Liver (tissue), 3 donors: ENCODE results near the gene TSPAN5.

Source experiments
- EGR1 ChIP-seq, 2 donors: IDR thresholded peaks; 2 replicates each; pipeline ENCODE4 v1.6.1; 2016 to 2018; ENCODE audit warnings: antibody characterized with exemption in 2 of 2, low read depth in 2 of 2
- FOXA1 ChIP-seq: IDR thresholded peaks from 2 replicates; pipeline ENCODE4 v1.6.1; 2016; ENCODE audit warnings: antibody characterized with exemption
- GABPA ChIP-seq, 2 donors: IDR thresholded peaks in 1 of 2; conservative IDR thresholded peaks in 1 of 2; 2 replicates each; pipeline ENCODE4 v1.6.1; 2016; ENCODE audit warnings: antibody characterized with exemption in 2 of 2, mild to moderate bottlenecking in 1 of 2, moderate library complexity in 1 of 2
- NR2F2 ChIP-seq: IDR thresholded peaks from 2 replicates; pipeline ENCODE4 v1.6.1; 2016; ENCODE audit warnings: antibody characterized with exemption
- RAD21 ChIP-seq, 2 donors: IDR thresholded peaks; 2 replicates each; pipeline ENCODE4 v1.6.1; 2016; ENCODE audit warnings: antibody characterized with exemption in 2 of 2, mild to moderate bottlenecking in 2 of 2
- SP1 ChIP-seq: IDR thresholded peaks from 2 replicates; pipeline ENCODE4 v1.6.1; 2018; ENCODE audit warnings: antibody characterized with exemption, mild to moderate bottlenecking
- TAF1 ChIP-seq: conservative IDR thresholded peaks from 2 replicates; pipeline ENCODE4 v1.6.1; 2016; ENCODE audit warnings: antibody characterized with exemption, mild to moderate bottlenecking
- TF ChIP-seq, protein P1 (sequence below): IDR thresholded peaks from 2 replicates; pipeline ENCODE4 v1.6.1; 2016; ENCODE audit warnings: antibody characterized with exemption
- TF ChIP-seq, protein P2 (sequence below): fragments of 150-350 bp; IDR thresholded peaks from 2 replicates; pipeline ENCODE4 v1.5.1; 2017; ENCODE audit warnings: improper control_type of control experiment, low read depth, low read length; ENCODE audit not compliant: missing input control
- TF ChIP-seq, protein P3 (sequence below): IDR thresholded peaks from 2 replicates; pipeline ENCODE4 v1.6.1; 2016; ENCODE audit warnings: antibody characterized with exemption, mild to moderate bottlenecking
- TF ChIP-seq, protein P4 (sequence below): IDR thresholded peaks from 2 replicates; pipeline ENCODE4 v1.6.1; 2016; ENCODE audit warnings: antibody characterized with exemption
- TF ChIP-seq, protein P5 (sequence below): IDR thresholded peaks from 2 replicates; pipeline ENCODE4 v1.6.1; 2016; ENCODE audit warnings: antibody characterized with exemption
- donor health status: healthy.
- donor health status: healthy.

DNA sequence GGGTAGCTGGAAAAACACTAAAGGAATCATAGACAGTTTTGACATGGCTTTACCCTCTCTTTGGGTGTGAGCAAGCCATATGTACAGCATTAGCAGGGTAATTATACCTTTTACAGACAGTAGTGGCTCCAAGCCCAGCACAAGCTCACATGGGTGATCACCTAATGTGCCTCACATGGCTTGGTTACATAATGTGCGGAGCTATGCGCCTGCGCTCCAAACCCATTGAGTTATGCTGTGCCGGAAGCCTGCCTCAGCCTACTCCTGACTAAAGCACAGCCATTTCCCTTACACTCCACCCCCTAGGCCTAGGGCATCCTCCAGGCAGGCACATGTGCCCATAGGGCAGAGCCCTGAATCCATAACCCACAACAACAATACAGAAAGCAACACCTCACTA is 6.5 kb upstream of the TSPAN5 start:
- TF ChIP-seq, protein P1, sequence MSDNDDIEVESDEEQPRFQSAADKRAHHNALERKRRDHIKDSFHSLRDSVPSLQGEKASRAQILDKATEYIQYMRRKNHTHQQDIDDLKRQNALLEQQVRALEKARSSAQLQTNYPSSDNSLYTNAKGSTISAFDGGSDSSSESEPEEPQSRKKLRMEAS: no peak
- TF ChIP-seq, protein P2, sequence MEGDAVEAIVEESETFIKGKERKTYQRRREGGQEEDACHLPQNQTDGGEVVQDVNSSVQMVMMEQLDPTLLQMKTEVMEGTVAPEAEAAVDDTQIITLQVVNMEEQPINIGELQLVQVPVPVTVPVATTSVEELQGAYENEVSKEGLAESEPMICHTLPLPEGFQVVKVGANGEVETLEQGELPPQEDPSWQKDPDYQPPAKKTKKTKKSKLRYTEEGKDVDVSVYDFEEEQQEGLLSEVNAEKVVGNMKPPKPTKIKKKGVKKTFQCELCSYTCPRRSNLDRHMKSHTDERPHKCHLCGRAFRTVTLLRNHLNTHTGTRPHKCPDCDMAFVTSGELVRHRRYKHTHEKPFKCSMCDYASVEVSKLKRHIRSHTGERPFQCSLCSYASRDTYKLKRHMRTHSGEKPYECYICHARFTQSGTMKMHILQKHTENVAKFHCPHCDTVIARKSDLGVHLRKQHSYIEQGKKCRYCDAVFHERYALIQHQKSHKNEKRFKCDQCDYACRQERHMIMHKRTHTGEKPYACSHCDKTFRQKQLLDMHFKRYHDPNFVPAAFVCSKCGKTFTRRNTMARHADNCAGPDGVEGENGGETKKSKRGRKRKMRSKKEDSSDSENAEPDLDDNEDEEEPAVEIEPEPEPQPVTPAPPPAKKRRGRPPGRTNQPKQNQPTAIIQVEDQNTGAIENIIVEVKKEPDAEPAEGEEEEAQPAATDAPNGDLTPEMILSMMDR: no peak
- no peak for TF ChIP-seq RAD21 (IDR thresholded peaks at IDR 0.05)
- no peak for TF ChIP-seq EGR1 (IDR thresholded peaks at IDR 0.05; ENCODE audit: low read depth in 2 of 2)
- no peak for TF ChIP-seq FOXA1
- TF ChIP-seq, protein P3, sequence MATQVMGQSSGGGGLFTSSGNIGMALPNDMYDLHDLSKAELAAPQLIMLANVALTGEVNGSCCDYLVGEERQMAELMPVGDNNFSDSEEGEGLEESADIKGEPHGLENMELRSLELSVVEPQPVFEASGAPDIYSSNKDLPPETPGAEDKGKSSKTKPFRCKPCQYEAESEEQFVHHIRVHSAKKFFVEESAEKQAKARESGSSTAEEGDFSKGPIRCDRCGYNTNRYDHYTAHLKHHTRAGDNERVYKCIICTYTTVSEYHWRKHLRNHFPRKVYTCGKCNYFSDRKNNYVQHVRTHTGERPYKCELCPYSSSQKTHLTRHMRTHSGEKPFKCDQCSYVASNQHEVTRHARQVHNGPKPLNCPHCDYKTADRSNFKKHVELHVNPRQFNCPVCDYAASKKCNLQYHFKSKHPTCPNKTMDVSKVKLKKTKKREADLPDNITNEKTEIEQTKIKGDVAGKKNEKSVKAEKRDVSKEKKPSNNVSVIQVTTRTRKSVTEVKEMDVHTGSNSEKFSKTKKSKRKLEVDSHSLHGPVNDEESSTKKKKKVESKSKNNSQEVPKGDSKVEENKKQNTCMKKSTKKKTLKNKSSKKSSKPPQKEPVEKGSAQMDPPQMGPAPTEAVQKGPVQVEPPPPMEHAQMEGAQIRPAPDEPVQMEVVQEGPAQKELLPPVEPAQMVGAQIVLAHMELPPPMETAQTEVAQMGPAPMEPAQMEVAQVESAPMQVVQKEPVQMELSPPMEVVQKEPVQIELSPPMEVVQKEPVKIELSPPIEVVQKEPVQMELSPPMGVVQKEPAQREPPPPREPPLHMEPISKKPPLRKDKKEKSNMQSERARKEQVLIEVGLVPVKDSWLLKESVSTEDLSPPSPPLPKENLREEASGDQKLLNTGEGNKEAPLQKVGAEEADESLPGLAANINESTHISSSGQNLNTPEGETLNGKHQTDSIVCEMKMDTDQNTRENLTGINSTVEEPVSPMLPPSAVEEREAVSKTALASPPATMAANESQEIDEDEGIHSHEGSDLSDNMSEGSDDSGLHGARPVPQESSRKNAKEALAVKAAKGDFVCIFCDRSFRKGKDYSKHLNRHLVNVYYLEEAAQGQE: no peak
- TF ChIP-seq NR2F2: no peak
- TF ChIP-seq TAF1: no peak
- no peak for TF ChIP-seq SP1
- no peak for TF ChIP-seq GABPA (IDR thresholded peaks at IDR 0.05 in 1 of 2, conservative IDR thresholded peaks at IDR 0.05 in 1 of 2)
- TF ChIP-seq, protein P4, sequence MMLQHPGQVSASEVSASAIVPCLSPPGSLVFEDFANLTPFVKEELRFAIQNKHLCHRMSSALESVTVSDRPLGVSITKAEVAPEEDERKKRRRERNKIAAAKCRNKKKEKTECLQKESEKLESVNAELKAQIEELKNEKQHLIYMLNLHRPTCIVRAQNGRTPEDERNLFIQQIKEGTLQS: no peak
- TF ChIP-seq, protein P5, sequence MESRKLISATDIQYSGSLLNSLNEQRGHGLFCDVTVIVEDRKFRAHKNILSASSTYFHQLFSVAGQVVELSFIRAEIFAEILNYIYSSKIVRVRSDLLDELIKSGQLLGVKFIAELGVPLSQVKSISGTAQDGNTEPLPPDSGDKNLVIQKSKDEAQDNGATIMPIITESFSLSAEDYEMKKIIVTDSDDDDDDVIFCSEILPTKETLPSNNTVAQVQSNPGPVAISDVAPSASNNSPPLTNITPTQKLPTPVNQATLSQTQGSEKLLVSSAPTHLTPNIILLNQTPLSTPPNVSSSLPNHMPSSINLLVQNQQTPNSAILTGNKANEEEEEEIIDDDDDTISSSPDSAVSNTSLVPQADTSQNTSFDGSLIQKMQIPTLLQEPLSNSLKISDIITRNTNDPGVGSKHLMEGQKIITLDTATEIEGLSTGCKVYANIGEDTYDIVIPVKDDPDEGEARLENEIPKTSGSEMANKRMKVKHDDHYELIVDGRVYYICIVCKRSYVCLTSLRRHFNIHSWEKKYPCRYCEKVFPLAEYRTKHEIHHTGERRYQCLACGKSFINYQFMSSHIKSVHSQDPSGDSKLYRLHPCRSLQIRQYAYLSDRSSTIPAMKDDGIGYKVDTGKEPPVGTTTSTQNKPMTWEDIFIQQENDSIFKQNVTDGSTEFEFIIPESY: no peak
